A549 (cell line): ENCODE data around the gene MCAM. TPM values are rescaled to one million over a fixed set of nuclear protein-coding genes. Genes with fewer than 3 reads are reported as not detected.

ENCODE experiments used
- ATAC-seq, 2 experiments: fragments of 200-7000 bp in 1 of 2; fragments of >200 bp in 1 of 2; cut with Nextera tagmentation in 1 of 2; cut with Tn5 transposase in 1 of 2; 3 replicates each; pipeline versions ENCODE4 v1.8.0 to v1.9.1; 2018 to 2020; ENCODE audit warnings: mild to moderate bottlenecking in 1 of 2, moderate library complexity in 1 of 2
- CTCF ChIA-PET: fragments of 300-600 bp; sonication (Branson Sonifier 250); formaldehyde crosslinking; extraction: SDS; loops from one replicate; lab custom pipeline; 2021; ENCODE audit warnings: antibody characterized with exemption, inconsistent platforms; lab: Yijun Ruan, JAX
- POLR2A ChIA-PET: fragments of 350-600 bp; formaldehyde crosslinking; extraction: SDS; loops from one replicate; lab custom pipeline; 2021; ENCODE audit warnings: antibody characterized with exemption, inconsistent platforms; lab: Yijun Ruan, JAX
- DNase-seq, 2 experiments: peaks; one replicate each; pipeline versions ENCODE4 v3.0.0 to v3.0.0-alpha.2; 2011 to 2016; ENCODE audit warnings: low read depth in 1 of 2, low spot score in 1 of 2
- FAIRE-seq: peaks from 2 replicates; lab custom pipeline; 2011; peaks lifted over from hg19 to GRCh38; lab: Jason Lieb, UNC
- H3K27ac ChIP-seq, 2 experiments: fragments of >200 bp; sonication (Bioruptor Twin); formaldehyde crosslinking; 3 replicates each; pipeline ENCODE4 v1.5.1; 2016 to 2017
- H3K4me1 ChIP-seq: fragments of >200 bp; sonication (Bioruptor Twin); formaldehyde crosslinking; 3 replicates; pipeline ENCODE4 v1.6.1; 2016
- H3K4me2 ChIP-seq: fragments of >200 bp; sonication (Bioruptor Twin); formaldehyde crosslinking; 3 replicates; pipeline ENCODE4 v1.6.1; 2016
- H3K4me3 ChIP-seq: fragments of >200 bp; sonication (Bioruptor Twin); formaldehyde crosslinking; 3 replicates; pipeline ENCODE4 v1.5.1; 2016
- H3K9me3 ChIP-seq: fragments of >200 bp; sonication (Bioruptor Twin); formaldehyde crosslinking; 3 replicates; pipeline ENCODE4 v1.6.1; 2016
- BHLHE40 ChIP-seq: IDR thresholded peaks from 2 replicates; pipeline ENCODE4 v1.6.1; 2012; ENCODE audit warnings: low read depth, low read length, inconsistent platforms
- CBX8 ChIP-seq: fragments of 200-600 bp; sonication (generic); IDR thresholded peaks from 2 replicates; pipeline ENCODE4 v1.6.1; 2016
- EHF ChIP-seq: fragments of 250-450 bp; sonication (Bioruptor Pico); IDR thresholded peaks from 2 replicates; pipeline ENCODE4 v1.5.0; 2020; ENCODE audit warnings: mild to moderate bottlenecking
- EHMT2 ChIP-seq: fragments of 200-600 bp; sonication (generic); IDR thresholded peaks from 2 replicates; pipeline ENCODE4 v1.6.1; 2016; ENCODE audit warnings: antibody characterized with exemption, low read depth, mild to moderate bottlenecking, moderate library complexity
- GATA3 ChIP-seq: IDR thresholded peaks from 2 replicates; pipeline ENCODE4 v1.6.1; 2012; ENCODE audit warnings: borderline replicate concordance
- HOXA7 ChIP-seq: fragments of 250-450 bp; sonication (Bioruptor Pico); IDR thresholded peaks from 2 replicates; pipeline ENCODE4 v1.5.0; 2020; ENCODE audit warnings: mild to moderate bottlenecking, moderate library complexity
- JUN ChIP-seq, 2 experiments: fragments of >200 bp; sonication (Bioruptor Twin); formaldehyde crosslinking; IDR thresholded peaks; 2 replicates in 1 of 2; 3 replicates in 1 of 2; pipeline ENCODE4 v1.6.1; 2016 to 2017
- JUNB ChIP-seq: fragments of >200 bp; sonication (Bioruptor Twin); formaldehyde crosslinking; IDR thresholded peaks from 2 replicates; pipeline ENCODE4 v1.6.1; 2016
- KDM1A ChIP-seq: fragments of 200-600 bp; sonication (generic); IDR thresholded peaks from 2 replicates; pipeline ENCODE4 v1.6.1; 2016; ENCODE audit warnings: low read depth, mild to moderate bottlenecking
- NR3C1 ChIP-seq: fragments of >200 bp; sonication (Bioruptor Twin); formaldehyde crosslinking; IDR thresholded peaks from 3 replicates; pipeline ENCODE4 v1.6.1; 2017
- POLR2AphosphoS2 ChIP-seq: conservative IDR thresholded peaks from 2 replicates; pipeline ENCODE4 v1.6.1; 2012; ENCODE audit warnings: low read length, improper control_type of control experiment, inconsistent platforms
- RNF2 ChIP-seq: fragments of 200-600 bp; sonication (generic); IDR thresholded peaks from 2 replicates; pipeline ENCODE4 v1.6.1; 2016; ENCODE audit warnings: low read depth, mild to moderate bottlenecking, antibody characterized with exemption, moderate library complexity, borderline replicate concordance
- SMC3 ChIP-seq: fragments of >200 bp; sonication (Bioruptor Twin); formaldehyde crosslinking; IDR thresholded peaks from 3 replicates; pipeline ENCODE4 v1.6.1; 2018; ENCODE audit warnings: inconsistent platforms
- TFCP2L1 ChIP-seq: fragments of 250-450 bp; sonication (Bioruptor Pico); IDR thresholded peaks from 2 replicates; pipeline ENCODE4 v1.5.0; 2021; ENCODE audit warnings: mild to moderate bottlenecking
- TP53 ChIP-seq: fragments of 250-450 bp; sonication (Bioruptor Pico); IDR thresholded peaks from 2 replicates; pipeline ENCODE4 v1.5.0; 2021; ENCODE audit warnings: mild to moderate bottlenecking, moderate library complexity
- ZC3H11A ChIP-seq: fragments of 450-650 bp; IDR thresholded peaks from 2 replicates; pipeline ENCODE4 v1.6.1; 2014; ENCODE audit warnings: antibody characterized with exemption, mild to moderate bottlenecking
- ZNF302 ChIP-seq: fragments of 250-450 bp; sonication (Bioruptor Pico); IDR thresholded peaks from 2 replicates; pipeline ENCODE4 v1.9.0; 2021; ENCODE audit warnings: inconsistent platforms, mild to moderate bottlenecking, moderate library complexity
- WGBS: methylation state at CpG from one replicate; pipeline ENCODE4 v1.1.6; 2017; ENCODE audit errors: missing lambda C conversion rate; 5-methylcytosine and 5-hydroxymethylcytosine counted together
- polyA plus RNA-seq, 4 experiments: library from polyadenylated mRNA; depleted of rRNA in 3 of 4; stranded (reverse); fragments of >200 nt; fragmentation: RNase III in 1 of 4; extraction: RNeasy Plus Mini Kit Qiagen cat#74134 plus additional on column Dnase treatment in 1 of 4; gene quantifications; 2 replicates in 3 of 4; 3 replicates in 1 of 4; pipeline ENCODE4 v1.2.3, GENCODE V29; 2011 to 2017
- TF ChIP-seq, protein P1 (sequence below): fragments of 450-650 bp; IDR thresholded peaks from 2 replicates; pipeline ENCODE4 v1.6.1; 2014; ENCODE audit warnings: antibody characterized with exemption
- TF ChIP-seq, protein P2 (sequence below): fragments of >200 bp; sonication (Bioruptor Twin); formaldehyde crosslinking; IDR thresholded peaks from 3 replicates; pipeline ENCODE4 v1.5.1; 2016
- TF ChIP-seq, protein P3 (sequence below): fragments of 250-450 bp; sonication (Bioruptor Pico); IDR thresholded peaks from 2 replicates; pipeline ENCODE4 v1.5.0; 2021; ENCODE audit warnings: mild to moderate bottlenecking, moderate library complexity, borderline replicate concordance
- TF ChIP-seq, protein P4 (sequence below): fragments of 150-350 bp; IDR thresholded peaks from 2 replicates; pipeline ENCODE4 v1.6.1; 2014; ENCODE audit warnings: low read depth, mild to moderate bottlenecking, low read length
- TF ChIP-seq, protein P5 (sequence below): fragments of >200 bp; sonication (Bioruptor Twin); formaldehyde crosslinking; IDR thresholded peaks from 2 replicates; pipeline ENCODE4 v1.6.1; 2016
- TF ChIP-seq, protein P6 (sequence below): fragments of 250-450 bp; sonication (Bioruptor Pico); IDR thresholded peaks from 2 replicates; pipeline ENCODE4 v1.5.0; 2020; ENCODE audit warnings: low read depth, mild to moderate bottlenecking, moderate library complexity
- TF ChIP-seq, protein P7 (sequence below): fragments of >200 bp; sonication (Bioruptor Twin); formaldehyde crosslinking; IDR thresholded peaks from 3 replicates; pipeline ENCODE4 v1.6.1; 2016
- TF ChIP-seq, protein P8 (sequence below): IDR thresholded peaks from 2 replicates; pipeline ENCODE4 v1.6.1; 2012

Gene MCAM
- polyA plus RNA-seq, 2 of the 4 experiments (the other 2 are of a cell fraction), result 5.4 to 14.9 TPM

DNA sequence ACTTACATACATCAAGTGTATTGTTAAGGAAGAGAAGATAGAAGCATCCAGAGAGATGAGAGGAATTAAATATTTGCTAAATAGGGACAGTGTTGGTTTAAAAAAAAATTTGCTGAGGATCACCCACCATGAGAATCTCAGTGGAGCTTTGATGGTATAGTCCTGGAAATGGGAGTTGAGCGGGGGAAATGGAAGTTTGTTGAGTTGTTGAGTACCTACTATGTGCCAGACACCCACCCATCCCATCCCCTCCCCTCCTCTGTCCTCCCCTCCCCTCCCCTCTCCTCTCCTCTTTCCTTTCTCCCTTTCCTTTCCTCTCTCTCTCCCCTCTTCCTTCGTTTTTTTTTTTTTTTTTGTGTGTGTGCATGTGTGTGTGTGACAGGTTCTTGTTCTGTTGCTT is 34.3 kb upstream of the MCAM start:
- Histone ChIP-seq H3K4me2 (no peak overlapping the region), H3K4me1 (peaks cover 7% of the 10 kb centered on the region; the same call in 2 of the 3 replicates), H3K9me3 (no peaks in the 10 kb centered on the region), H3K27ac (no peak overlapping the region), H3K4me3 (no peak overlapping the region)
- WGBS, result 28% methylated on average over 2 of the region's 2 CpGs
- TF ChIP-seq HOXA7 (CRISPR knock-in tag) (no peak), JUN (IDR thresholded peaks at IDR 0.05) (no peak), BHLHE40 (no peak), GATA3 (no peak), NR3C1 (no peak), POLR2AphosphoS2 (no peak), EHF (no peak), RNF2 (no peak), CBX8 (no peak), SMC3 (no peak), TP53 (CRISPR knock-in tag) (no peak)
- TF ChIP-seq, protein P1, sequence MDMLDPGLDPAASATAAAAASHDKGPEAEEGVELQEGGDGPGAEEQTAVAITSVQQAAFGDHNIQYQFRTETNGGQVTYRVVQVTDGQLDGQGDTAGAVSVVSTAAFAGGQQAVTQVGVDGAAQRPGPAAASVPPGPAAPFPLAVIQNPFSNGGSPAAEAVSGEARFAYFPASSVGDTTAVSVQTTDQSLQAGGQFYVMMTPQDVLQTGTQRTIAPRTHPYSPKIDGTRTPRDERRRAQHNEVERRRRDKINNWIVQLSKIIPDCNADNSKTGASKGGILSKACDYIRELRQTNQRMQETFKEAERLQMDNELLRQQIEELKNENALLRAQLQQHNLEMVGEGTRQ, result no peak
- TF ChIP-seq, protein P2, sequence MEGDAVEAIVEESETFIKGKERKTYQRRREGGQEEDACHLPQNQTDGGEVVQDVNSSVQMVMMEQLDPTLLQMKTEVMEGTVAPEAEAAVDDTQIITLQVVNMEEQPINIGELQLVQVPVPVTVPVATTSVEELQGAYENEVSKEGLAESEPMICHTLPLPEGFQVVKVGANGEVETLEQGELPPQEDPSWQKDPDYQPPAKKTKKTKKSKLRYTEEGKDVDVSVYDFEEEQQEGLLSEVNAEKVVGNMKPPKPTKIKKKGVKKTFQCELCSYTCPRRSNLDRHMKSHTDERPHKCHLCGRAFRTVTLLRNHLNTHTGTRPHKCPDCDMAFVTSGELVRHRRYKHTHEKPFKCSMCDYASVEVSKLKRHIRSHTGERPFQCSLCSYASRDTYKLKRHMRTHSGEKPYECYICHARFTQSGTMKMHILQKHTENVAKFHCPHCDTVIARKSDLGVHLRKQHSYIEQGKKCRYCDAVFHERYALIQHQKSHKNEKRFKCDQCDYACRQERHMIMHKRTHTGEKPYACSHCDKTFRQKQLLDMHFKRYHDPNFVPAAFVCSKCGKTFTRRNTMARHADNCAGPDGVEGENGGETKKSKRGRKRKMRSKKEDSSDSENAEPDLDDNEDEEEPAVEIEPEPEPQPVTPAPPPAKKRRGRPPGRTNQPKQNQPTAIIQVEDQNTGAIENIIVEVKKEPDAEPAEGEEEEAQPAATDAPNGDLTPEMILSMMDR, result no peak
- TF ChIP-seq, protein P3, sequence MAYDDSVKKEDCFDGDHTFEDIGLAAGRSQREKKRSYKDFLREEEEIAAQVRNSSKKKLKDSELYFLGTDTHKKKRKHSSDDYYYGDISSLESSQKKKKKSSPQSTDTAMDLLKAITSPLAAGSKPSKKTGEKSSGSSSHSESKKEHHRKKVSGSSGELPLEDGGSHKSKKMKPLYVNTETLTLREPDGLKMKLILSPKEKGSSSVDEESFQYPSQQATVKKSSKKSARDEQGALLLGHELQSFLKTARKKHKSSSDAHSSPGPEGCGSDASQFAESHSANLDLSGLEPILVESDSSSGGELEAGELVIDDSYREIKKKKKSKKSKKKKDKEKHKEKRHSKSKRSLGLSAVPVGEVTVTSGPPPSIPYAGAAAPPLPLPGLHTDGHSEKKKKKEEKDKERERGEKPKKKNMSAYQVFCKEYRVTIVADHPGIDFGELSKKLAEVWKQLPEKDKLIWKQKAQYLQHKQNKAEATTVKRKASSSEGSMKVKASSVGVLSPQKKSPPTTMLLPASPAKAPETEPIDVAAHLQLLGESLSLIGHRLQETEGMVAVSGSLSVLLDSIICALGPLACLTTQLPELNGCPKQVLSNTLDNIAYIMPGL (CRISPR knock-in tag), result no peak
- TF ChIP-seq, protein P4, sequence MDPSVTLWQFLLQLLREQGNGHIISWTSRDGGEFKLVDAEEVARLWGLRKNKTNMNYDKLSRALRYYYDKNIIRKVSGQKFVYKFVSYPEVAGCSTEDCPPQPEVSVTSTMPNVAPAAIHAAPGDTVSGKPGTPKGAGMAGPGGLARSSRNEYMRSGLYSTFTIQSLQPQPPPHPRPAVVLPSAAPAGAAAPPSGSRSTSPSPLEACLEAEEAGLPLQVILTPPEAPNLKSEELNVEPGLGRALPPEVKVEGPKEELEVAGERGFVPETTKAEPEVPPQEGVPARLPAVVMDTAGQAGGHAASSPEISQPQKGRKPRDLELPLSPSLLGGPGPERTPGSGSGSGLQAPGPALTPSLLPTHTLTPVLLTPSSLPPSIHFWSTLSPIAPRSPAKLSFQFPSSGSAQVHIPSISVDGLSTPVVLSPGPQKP, result no peak
- TF ChIP-seq, protein P5, sequence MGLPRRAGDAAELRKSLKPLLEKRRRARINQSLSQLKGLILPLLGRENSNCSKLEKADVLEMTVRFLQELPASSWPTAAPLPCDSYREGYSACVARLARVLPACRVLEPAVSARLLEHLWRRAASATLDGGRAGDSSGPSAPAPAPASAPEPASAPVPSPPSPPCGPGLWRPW, result no peak
- TF ChIP-seq, protein P6, sequence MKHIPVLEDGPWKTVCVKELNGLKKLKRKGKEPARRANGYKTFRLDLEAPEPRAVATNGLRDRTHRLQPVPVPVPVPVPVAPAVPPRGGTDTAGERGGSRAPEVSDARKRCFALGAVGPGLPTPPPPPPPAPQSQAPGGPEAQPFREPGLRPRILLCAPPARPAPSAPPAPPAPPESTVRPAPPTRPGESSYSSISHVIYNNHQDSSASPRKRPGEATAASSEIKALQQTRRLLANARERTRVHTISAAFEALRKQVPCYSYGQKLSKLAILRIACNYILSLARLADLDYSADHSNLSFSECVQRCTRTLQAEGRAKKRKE, result no peak
- ATAC-seq (no peak), DNase-seq (no peak), FAIRE-seq (no peak)
- CTCF ChIA-PET, result interaction anchor here (0.8 to 2.7 kb wide), 6 partner anchors 11 to 123 kb away, joined by 3 to 12 read pairs (median 6); no protein-coding TSS in a partner anchor
- POLR2A ChIA-PET, result no interaction called here

DNA sequence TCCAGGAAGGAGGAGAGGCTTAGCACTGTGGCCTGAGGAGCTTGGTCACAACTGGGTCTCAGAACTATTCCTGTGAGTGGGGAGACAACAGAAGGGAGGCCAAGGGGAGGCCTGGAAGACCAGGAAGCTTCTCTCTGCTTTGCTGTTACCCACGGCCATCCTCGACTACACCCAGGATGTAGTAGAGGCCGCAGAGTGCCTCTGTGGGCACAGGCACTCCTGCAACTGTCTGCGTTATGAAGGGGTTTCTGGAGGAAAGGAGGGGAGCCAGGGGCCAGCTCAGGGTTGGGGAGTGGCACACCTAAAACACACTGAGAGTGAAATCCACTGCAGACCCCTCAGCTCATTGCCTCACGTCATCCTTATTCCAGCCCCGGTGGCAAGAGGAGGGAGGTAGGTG is 33.4 kb upstream of the MCAM start:
- FAIRE-seq, result no peak
- Histone ChIP-seq H3K27ac (no peak overlapping the region), H3K9me3 (no peaks in the 10 kb centered on the region), H3K4me1 (peaks cover 4% of the 10 kb centered on the region; the same call in 1 of the 3 replicates), H3K4me3 (no peak overlapping the region), H3K4me2 (no peak overlapping the region)
- TF ChIP-seq ZC3H11A (no peak), JUNB (no peak), ZNF302 (CRISPR knock-in tag) (no peak), BHLHE40 (no peak), EHMT2 (no peak), JUN (IDR thresholded peaks at IDR 0.05) (no peak), KDM1A (no peak), TFCP2L1 (CRISPR knock-in tag) (no peak)
- TF ChIP-seq, protein P5, result no peak
- TF ChIP-seq, protein P7, sequence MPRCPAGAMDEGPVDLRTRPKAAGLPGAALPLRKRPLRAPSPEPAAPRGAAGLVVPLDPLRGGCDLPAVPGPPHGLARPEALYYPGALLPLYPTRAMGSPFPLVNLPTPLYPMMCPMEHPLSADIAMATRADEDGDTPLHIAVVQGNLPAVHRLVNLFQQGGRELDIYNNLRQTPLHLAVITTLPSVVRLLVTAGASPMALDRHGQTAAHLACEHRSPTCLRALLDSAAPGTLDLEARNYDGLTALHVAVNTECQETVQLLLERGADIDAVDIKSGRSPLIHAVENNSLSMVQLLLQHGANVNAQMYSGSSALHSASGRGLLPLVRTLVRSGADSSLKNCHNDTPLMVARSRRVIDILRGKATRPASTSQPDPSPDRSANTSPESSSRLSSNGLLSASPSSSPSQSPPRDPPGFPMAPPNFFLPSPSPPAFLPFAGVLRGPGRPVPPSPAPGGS, result no peak
- TF ChIP-seq, protein P3 (CRISPR knock-in tag), result no peak
- TF ChIP-seq, protein P8, sequence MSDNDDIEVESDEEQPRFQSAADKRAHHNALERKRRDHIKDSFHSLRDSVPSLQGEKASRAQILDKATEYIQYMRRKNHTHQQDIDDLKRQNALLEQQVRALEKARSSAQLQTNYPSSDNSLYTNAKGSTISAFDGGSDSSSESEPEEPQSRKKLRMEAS, result no peak
- WGBS, result 64% methylated on average over 6 of the region's 6 CpGs
- no peak for DNase-seq
- no peak for ATAC-seq
- POLR2A ChIA-PET, result no interaction called here
- CTCF ChIA-PET, result interaction anchor here (1.1 to 2.7 kb wide), 7 partner anchors 10 to 32 kb away, joined by 3 to 12 read pairs (median 5); partner anchors contain the start of gene USP2
